Endometrial microvascular endothelial cells (primary cell): Measurements from ENCODE around the gene CDC42EP5. TPM values are rescaled to one million over a fixed set of nuclear protein-coding genes. Genes with fewer than 3 reads are reported as not detected.

Experiments
- in situ Hi-C: cut with HindIII; loops from 2 replicates; pipeline ENCODE4 v1.10.0; 2017; ENCODE audit warnings: low sequenced_read_pairs, low pct_unique_long_range_greater_than_20kb; ENCODE audit errors: inconsistent ontology term
- total RNA-seq: library from RNA; depleted of rRNA; stranded (reverse); fragments of >200 nt; gene quantifications from one replicate; pipeline ENCODE4 v1.2.3, GENCODE V29; 2015; ENCODE audit errors: inconsistent ontology term

CDC42EP5 gene
- total RNA-seq, 1 donor from 2014 or later: 19.9 TPM

GRCh38 chr19:54420383-54421168, 52.5 kb downstream of the CDC42EP5 start:
- in situ Hi-C loops: no loop called here

GRCh38 chr19:54420068-54420382, 53.1 kb downstream of the CDC42EP5 start:
- in situ Hi-C loops: no loop called here

- in situ Hi-C loops: no loop called here
These were observed 53.9 kb downstream of the CDC42EP5 start for GRCh38 chr19:54418930-54419800.

- in situ Hi-C loops: no loop called here
These were observed 54.8 kb downstream of the CDC42EP5 start for GRCh38 chr19:54418030-54418929.

GRCh38 chr19:54416695-54417491, 56.2 kb downstream of the CDC42EP5 start:
- in situ Hi-C loops: no loop called here

- in situ Hi-C loops: no loop called here
These were observed 57.0 kb downstream of the CDC42EP5 start for GRCh38 chr19:54415901-54416673.

- in situ Hi-C loops: no loop called here
These were observed 57.7 kb downstream of the CDC42EP5 start, which contains the start of gene TTYH1 for GRCh38 chr19:54415208-54415900. TTYH1 (plus strand) TSS chr19:54415464; CDS start chr19:54415553, 89 bp downstream.

Other genes starting within 250 kb of the CDC42EP5 start
- not detected for gene LILRA6, start 230.5 kb downstream of the CDC42EP5 start, total RNA-seq
- not detected for gene LILRB5, start 216.0 kb downstream of the CDC42EP5 start, total RNA-seq
- not detected for gene LILRB2, start 192.2 kb downstream of the CDC42EP5 start, total RNA-seq
- not detected for gene LILRA5, start 160.1 kb downstream of the CDC42EP5 start, total RNA-seq
- not detected for gene LILRA4, start 134.1 kb downstream of the CDC42EP5 start, total RNA-seq
- not detected for gene LAIR1, start 108.4 kb downstream of the CDC42EP5 start, total RNA-seq
- gene TTYH1, start 57.8 kb downstream of the CDC42EP5 start, total RNA-seq: not detected
- 32.3 TPM for gene LENG8, start 24.1 kb downstream of the CDC42EP5 start, total RNA-seq
- 4.4 TPM for gene LENG9, start 9.5 kb downstream of the CDC42EP5 start, total RNA-seq
- not detected for gene LAIR2, start 29.5 kb upstream of the CDC42EP5 start, total RNA-seq
- not detected for gene LILRA2, start 100.5 kb upstream of the CDC42EP5 start, total RNA-seq
- not detected for gene LILRA1, start 120.3 kb upstream of the CDC42EP5 start, total RNA-seq
- gene LILRB1, start 157.2 kb upstream of the CDC42EP5 start, total RNA-seq: not detected
- gene LILRB4, start 189.7 kb upstream of the CDC42EP5 start, total RNA-seq: not detected